Erythroblast (primary cell): Measurements from ENCODE around the gene TRMU.

Experiments
- GATA1 ChIP-seq: IDR thresholded peaks from 2 replicates; pipeline ENCODE4 v1.6.1; 2011; ENCODE audit warnings: low read depth, mild to moderate bottlenecking, control low read depth, low read length, moderate library complexity
- POLR2A ChIP-seq: IDR thresholded peaks from 2 replicates; pipeline ENCODE4 v1.6.1; 2011; ENCODE audit warnings: mild to moderate bottlenecking, low read length

DNA sequence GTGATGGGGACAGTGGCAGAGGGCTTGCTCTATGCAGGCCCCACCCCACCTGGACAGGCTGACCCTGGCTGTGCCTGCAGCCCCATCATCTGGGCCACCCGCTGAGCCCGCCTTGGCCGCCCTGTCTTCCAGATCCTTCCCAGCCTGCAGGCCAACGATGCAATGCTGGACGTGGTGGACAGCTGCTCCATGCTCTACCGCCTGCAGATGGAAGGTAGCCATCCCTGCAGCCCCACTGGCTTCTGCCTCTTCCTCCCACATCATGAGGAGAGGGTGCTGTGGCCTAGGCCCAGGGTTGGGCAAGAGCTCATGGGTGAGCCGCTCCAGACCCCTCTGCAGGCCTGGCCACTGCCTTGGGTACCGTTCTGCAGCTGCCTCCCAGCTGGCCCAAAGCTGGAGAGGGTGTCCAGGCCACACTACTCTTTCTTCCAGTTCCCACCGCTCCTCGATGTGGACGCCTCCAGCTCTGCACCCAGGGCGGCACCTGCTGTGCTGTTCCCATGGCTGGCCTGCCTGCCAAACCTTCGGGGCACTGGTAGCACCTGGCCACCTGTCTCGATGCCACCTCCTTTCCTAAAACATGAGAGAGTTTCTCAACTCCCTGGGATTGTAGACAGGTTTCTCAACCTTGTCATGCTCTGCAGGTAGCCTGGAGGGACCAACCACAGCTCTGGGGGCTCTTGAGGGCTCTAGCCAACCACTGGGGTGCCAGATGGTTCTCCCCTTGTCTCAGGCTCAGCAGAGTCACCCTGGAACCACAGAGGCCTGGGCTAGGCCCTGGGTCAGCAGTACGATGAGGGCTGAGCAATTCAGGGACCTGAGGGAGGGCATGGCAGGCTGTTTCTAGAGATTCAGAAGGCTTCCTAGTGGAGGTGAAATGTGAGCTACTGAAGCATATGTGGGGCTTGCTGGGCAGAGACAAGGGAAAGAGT lies 48.3 kb upstream of the TRMU start:
- TF ChIP-seq POLR2A = no peak
- TF ChIP-seq GATA1 = no peak
